ENCODE data around the gene NLRC4. TPM values are rescaled to one million over a fixed set of nuclear protein-coding genes. Genes with fewer than 3 reads are reported as not detected.
"Not testable (repeated sequence)": the region's sequence is repeated elsewhere in the genome, so short reads cannot be mapped to it uniquely, and the experiment has no call there.

Gene NLRC4, protein sequence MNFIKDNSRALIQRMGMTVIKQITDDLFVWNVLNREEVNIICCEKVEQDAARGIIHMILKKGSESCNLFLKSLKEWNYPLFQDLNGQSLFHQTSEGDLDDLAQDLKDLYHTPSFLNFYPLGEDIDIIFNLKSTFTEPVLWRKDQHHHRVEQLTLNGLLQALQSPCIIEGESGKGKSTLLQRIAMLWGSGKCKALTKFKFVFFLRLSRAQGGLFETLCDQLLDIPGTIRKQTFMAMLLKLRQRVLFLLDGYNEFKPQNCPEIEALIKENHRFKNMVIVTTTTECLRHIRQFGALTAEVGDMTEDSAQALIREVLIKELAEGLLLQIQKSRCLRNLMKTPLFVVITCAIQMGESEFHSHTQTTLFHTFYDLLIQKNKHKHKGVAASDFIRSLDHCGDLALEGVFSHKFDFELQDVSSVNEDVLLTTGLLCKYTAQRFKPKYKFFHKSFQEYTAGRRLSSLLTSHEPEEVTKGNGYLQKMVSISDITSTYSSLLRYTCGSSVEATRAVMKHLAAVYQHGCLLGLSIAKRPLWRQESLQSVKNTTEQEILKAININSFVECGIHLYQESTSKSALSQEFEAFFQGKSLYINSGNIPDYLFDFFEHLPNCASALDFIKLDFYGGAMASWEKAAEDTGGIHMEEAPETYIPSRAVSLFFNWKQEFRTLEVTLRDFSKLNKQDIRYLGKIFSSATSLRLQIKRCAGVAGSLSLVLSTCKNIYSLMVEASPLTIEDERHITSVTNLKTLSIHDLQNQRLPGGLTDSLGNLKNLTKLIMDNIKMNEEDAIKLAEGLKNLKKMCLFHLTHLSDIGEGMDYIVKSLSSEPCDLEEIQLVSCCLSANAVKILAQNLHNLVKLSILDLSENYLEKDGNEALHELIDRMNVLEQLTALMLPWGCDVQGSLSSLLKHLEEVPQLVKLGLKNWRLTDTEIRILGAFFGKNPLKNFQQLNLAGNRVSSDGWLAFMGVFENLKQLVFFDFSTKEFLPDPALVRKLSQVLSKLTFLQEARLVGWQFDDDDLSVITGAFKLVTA
- total RNA-seq, result 1 to 10 TPM; 1.3 to 2.6 (median 1.8) TPM

DNA sequence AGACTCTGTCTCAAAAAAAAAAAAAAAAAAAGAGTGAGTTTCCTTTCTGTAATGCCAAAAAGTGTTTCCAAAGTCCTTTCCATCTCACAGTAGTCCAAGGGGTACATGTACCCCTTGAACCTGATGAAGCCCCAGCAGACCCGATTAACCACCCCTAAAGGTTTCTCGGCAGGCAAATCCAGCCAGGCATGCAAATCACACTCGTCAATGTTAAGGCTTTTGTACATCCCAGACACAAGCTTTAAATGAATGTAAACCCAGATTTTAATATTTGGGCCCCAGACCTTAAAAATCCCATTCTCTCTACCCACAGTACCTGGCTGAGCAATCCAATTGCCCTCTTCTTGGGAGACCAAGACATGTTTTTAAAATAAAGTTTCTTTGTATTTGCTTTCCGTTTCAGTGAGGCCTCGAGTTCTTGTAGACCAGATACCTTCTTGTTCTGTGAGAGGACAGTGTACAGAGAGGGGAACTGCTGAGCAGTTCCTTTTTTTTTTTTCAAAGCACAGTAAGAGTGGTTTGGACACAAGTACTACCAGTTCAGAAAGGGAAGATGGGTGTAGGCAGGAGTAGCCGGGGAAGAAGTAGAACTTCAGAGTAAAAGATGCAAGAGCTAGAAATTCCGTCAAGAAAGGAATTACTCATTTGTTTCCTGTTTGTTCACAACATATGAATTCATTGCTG lies at the start of gene NLRC4:
TSS of gene NLRC4 (minus strand) at position 465 of the 684 bp plus-strand sequence. CDS start 8,111 bp downstream, outside the sequence.
- Histone ChIP-seq H3K27ac (no peak within 1 kb of the TSS), H3K4me1 (no peaks in the 10 kb centered on the region), H3K4me3 (peak within 1 kb of the TSS in 1 of 3 donors; percentile 7), H3K36me3 (no peaks in the 10 kb centered on the region), H3K9me3 (no peaks in the 10 kb centered on the region), H3K27me3 (peaks cover 0 to 5% of the 10 kb centered on the region in 2 donors)
- TF ChIP-seq, protein P1, sequence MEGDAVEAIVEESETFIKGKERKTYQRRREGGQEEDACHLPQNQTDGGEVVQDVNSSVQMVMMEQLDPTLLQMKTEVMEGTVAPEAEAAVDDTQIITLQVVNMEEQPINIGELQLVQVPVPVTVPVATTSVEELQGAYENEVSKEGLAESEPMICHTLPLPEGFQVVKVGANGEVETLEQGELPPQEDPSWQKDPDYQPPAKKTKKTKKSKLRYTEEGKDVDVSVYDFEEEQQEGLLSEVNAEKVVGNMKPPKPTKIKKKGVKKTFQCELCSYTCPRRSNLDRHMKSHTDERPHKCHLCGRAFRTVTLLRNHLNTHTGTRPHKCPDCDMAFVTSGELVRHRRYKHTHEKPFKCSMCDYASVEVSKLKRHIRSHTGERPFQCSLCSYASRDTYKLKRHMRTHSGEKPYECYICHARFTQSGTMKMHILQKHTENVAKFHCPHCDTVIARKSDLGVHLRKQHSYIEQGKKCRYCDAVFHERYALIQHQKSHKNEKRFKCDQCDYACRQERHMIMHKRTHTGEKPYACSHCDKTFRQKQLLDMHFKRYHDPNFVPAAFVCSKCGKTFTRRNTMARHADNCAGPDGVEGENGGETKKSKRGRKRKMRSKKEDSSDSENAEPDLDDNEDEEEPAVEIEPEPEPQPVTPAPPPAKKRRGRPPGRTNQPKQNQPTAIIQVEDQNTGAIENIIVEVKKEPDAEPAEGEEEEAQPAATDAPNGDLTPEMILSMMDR (IDR thresholded peaks at IDR 0.05), result no peak
- TF ChIP-seq POLR2AphosphoS5 (IDR thresholded peaks at IDR 0.05) (no peak), POLR2A (IDR thresholded peaks at IDR 0.05) (no peak)
- intact Hi-C loops (cut with DNase I; ENCODE audit: low total_unique reads), result no loop called here
- no peak for DNase-seq (ENCODE audit: low spot score in 2 of 2)

DNA sequence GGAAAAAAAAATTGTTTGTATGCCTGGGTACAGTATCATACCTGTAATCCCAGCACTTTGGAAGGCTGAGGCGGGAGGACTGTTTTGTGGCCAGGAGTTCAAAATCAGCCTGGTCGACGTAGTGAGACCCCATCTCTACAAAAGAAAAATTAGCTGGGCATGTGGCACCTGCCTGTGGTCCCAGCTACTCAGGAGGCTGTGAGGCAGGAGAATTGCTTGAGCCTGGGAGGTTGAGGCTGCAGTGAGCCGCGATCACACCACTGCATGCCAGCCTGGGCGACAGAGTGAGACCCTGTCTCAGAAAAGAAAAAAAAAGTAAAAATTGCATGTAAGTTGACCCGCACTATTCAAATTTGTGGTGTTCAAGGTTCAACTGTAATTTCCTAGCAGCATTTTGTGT lies 45.9 kb upstream of the NLRC4 start:
- Histone ChIP-seq H3K4me3 (no peak overlapping the region), H3K9me3 (no peaks in the 10 kb centered on the region), H3K36me3 (no peaks in the 10 kb centered on the region), H3K27me3 (no peaks in the 10 kb centered on the region), H3K4me1 (no peaks in the 10 kb centered on the region), H3K27ac (no peak overlapping the region)
- no peak for DNase-seq (ENCODE audit: low spot score in 2 of 2)
- intact Hi-C loops (cut with DNase I; ENCODE audit: low total_unique reads), result no loop called here
- TF ChIP-seq POLR2AphosphoS5 (IDR thresholded peaks at IDR 0.05) (no peak), POLR2A (IDR thresholded peaks at IDR 0.05) (no peak)
- TF ChIP-seq, protein P1 (IDR thresholded peaks at IDR 0.05), result no peak

- H3K27ac ChIP-seq; H3K27me3 ChIP-seq; H3K36me3 ChIP-seq; intact Hi-C loops (cut with DNase I; ENCODE audit: low total_unique reads); H3K4me1 ChIP-seq; H3K9me3 ChIP-seq; DNase-seq (ENCODE audit: low spot score in 2 of 2); H3K4me3 ChIP-seq: not testable (repeated sequence)
These were observed 29.4 kb upstream of the NLRC4 start for GRCh38 chr2:32293966-32294562.

DNA sequence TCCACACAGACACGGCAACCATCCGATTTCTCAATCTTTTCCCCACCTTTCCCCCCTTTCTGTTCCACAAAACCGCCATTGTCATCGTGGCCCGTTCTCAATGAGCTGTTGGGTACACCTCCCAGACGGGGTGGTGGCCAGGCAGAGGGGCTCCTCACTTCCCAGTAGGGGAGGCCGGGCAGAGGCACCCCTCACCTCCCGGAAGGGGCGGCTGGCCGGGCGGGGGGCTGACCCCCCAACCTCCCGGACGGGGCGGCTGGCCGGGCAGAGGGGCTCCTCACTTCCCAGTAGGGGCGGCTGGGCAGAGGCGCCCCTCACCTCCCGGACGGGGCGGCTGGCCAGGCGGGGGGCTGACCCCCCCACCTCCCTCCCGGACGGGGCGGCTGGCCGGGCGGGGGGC lies 28.8 kb upstream of the NLRC4 start:
- not testable (repeated sequence) for H3K27me3 ChIP-seq, H3K36me3 ChIP-seq

GRCh38 chr2:32291746-32292145 lies 27.1 kb upstream of the NLRC4 start:
- TF ChIP-seq, protein P1 (IDR thresholded peaks at IDR 0.05), result no peak
- no peak for TF ChIP-seq POLR2A (IDR thresholded peaks at IDR 0.05)
- TF ChIP-seq POLR2AphosphoS5 (IDR thresholded peaks at IDR 0.05), result no peak
- Histone ChIP-seq H3K4me3 (no peak overlapping the region), H3K4me1 (no peaks in the 10 kb centered on the region), H3K27me3 (no peaks in the 10 kb centered on the region), H3K27ac (no peak overlapping the region), H3K9me3 (no peaks in the 10 kb centered on the region), H3K36me3 (no peaks in the 10 kb centered on the region)
- intact Hi-C loops (cut with DNase I; ENCODE audit: low total_unique reads), result no loop called here
- DNase-seq (ENCODE audit: low spot score in 2 of 2), result no peak

More for the DNA sequence above, 28.8 kb upstream of the NLRC4 start:
- H3K27ac ChIP-seq; H3K4me3 ChIP-seq; DNase-seq (ENCODE audit: low spot score in 2 of 2); intact Hi-C loops (cut with DNase I; ENCODE audit: low total_unique reads); H3K9me3 ChIP-seq; H3K4me1 ChIP-seq: not testable (repeated sequence)
